Neural cell (in vitro differentiated cells): Measurements from ENCODE around the gene NIPSNAP3A. TPM values are rescaled to one million over a fixed set of nuclear protein-coding genes. Genes with fewer than 3 reads are reported as not detected.

Experiments used
- H2AFZ ChIP-seq: fragments of 200-600, 300-800 bp; sonication (generic), shearing (Covaris generic); 2 replicates; pipeline ENCODE4 v1.6.0; 2014; ENCODE audit warnings: low read depth, mild to moderate bottlenecking, antibody characterized with exemption, low read length, moderate library complexity
- H3F3A ChIP-seq: fragments of 200-600 bp; shearing (Covaris generic); 2 replicates; pipeline ENCODE4 v1.6.1; 2016; ENCODE audit warnings: mild to moderate bottlenecking, moderate library complexity, mixed read lengths, antibody characterized with exemption, low read length; ENCODE audit not compliant: insufficient read depth, poor library complexity, severe bottlenecking
- H3K27ac ChIP-seq: fragments of 200-600, 300-800 bp; sonication (generic), shearing (Covaris generic); 2 replicates; pipeline ENCODE4 v1.5.1; 2014; ENCODE audit warnings: mild to moderate bottlenecking, low read length, moderate library complexity
- H3K27me3 ChIP-seq: fragments of 300-800, 200-600 bp; sonication (generic), shearing (Covaris generic); 2 replicates; pipeline ENCODE4 v1.6.0; 2014; ENCODE audit warnings: mild to moderate bottlenecking, low read depth, low read length, moderate library complexity; ENCODE audit not compliant: insufficient read depth
- H3K36me3 ChIP-seq: fragments of 300-800, 200-600 bp; sonication (generic), shearing (Covaris generic); 2 replicates; pipeline ENCODE4 v1.5.1; 2014; ENCODE audit warnings: mild to moderate bottlenecking, antibody characterized with exemption, low read length, moderate library complexity; ENCODE audit not compliant: insufficient read depth
- H3K4me2 ChIP-seq: fragments of 300-800, 200-600 bp; sonication (generic), shearing (Covaris generic); 2 replicates; pipeline ENCODE4 v1.6.0; 2014; ENCODE audit warnings: mild to moderate bottlenecking, low read length
- H3K4me3 ChIP-seq: fragments of 300-800, 200-600 bp; sonication (generic), shearing (Covaris generic); 2 replicates; pipeline ENCODE4 v1.5.1; 2014; ENCODE audit warnings: mild to moderate bottlenecking, low read length, moderate library complexity
- H3K79me2 ChIP-seq: fragments of 200-600 bp; shearing (Covaris generic); replicated peaks from 2 replicates; pipeline ENCODE4 v1.6.0; 2014; ENCODE audit warnings: mild to moderate bottlenecking, low read length, moderate library complexity; ENCODE audit not compliant: insufficient read depth
- H3K9ac ChIP-seq: fragments of 300-800, 200-600 bp; sonication (generic), shearing (Covaris generic); 2 replicates; pipeline ENCODE4 v1.6.1; 2016; ENCODE audit warnings: mild to moderate bottlenecking, low read length, mixed read lengths
- H3K9me2 ChIP-seq: fragments of 200-600 bp; shearing (Covaris generic); 2 replicates; pipeline ENCODE4 v1.6.1; 2016; ENCODE audit warnings: mild to moderate bottlenecking, low read length, mixed read lengths; ENCODE audit not compliant: insufficient read depth
- H3K9me3 ChIP-seq: fragments of 200-600, 300-800 bp; sonication (generic), shearing (Covaris generic); 2 replicates; pipeline ENCODE4 v1.6.1; 2016; ENCODE audit warnings: mild to moderate bottlenecking, mixed run types, low read length, moderate library complexity, mixed read lengths
- H4K20me1 ChIP-seq: fragments of 200-600 bp; shearing (Covaris generic); 2 replicates; pipeline ENCODE4 v1.6.1; 2016; ENCODE audit warnings: mild to moderate bottlenecking, mixed run types; ENCODE audit not compliant: insufficient read depth
- CTCF ChIP-seq: fragments of 450-650 bp; IDR thresholded peaks from 2 replicates; pipeline ENCODE4 v1.5.1; 2014; ENCODE audit warnings: antibody characterized with exemption, mild to moderate bottlenecking, moderate library complexity; ENCODE audit not compliant: poor library complexity, severe bottlenecking
- EP300 ChIP-seq: fragments of 450-650 bp; conservative IDR thresholded peaks from 2 replicates; pipeline ENCODE4 v1.6.1; 2014; ENCODE audit warnings: antibody characterized with exemption, mild to moderate bottlenecking, moderate library complexity; ENCODE audit not compliant: poor library complexity, severe bottlenecking
- EZH2 ChIP-seq: fragments of 200-600, 300-800 bp; shearing (Covaris generic), sonication (generic); IDR thresholded peaks from 2 replicates; pipeline ENCODE4 v1.6.1; 2014; ENCODE audit warnings: antibody characterized with exemption, low read length, borderline replicate concordance, mild to moderate bottlenecking; ENCODE audit not compliant: insufficient read depth, poor library complexity, severe bottlenecking
- MXI1 ChIP-seq: fragments of 450-650 bp; conservative IDR thresholded peaks from 2 replicates; pipeline ENCODE4 v1.6.1; 2014; ENCODE audit warnings: antibody characterized with exemption, mild to moderate bottlenecking; ENCODE audit not compliant: poor library complexity, severe bottlenecking
- POLR2AphosphoS5 ChIP-seq: IDR thresholded peaks from 2 replicates; pipeline ENCODE4 v1.6.1; 2012
- RAD21 ChIP-seq: fragments of 450-650 bp; conservative IDR thresholded peaks from 2 replicates; pipeline ENCODE4 v1.6.1; 2014; ENCODE audit warnings: antibody characterized with exemption, mild to moderate bottlenecking, moderate library complexity
- REST ChIP-seq: IDR thresholded peaks from 2 replicates; pipeline ENCODE4 v1.6.1; 2012; ENCODE audit warnings: borderline replicate concordance
- SMC3 ChIP-seq: fragments of 450-650 bp; conservative IDR thresholded peaks from 2 replicates; pipeline ENCODE4 v1.6.1; 2014; ENCODE audit warnings: antibody characterized with exemption, mild to moderate bottlenecking, moderate library complexity; ENCODE audit not compliant: poor library complexity
- TAF1 ChIP-seq: IDR thresholded peaks from 2 replicates; pipeline ENCODE4 v1.6.1; 2012; ENCODE audit warnings: low read depth
- polyA plus RNA-seq: library from polyadenylated mRNA; depleted of rRNA; stranded (reverse); fragments of >200 nt; gene quantifications from 2 replicates; pipeline ENCODE4 v1.2.3, GENCODE V29; 2014

The NIPSNAP3A gene
- polyA plus RNA-seq, 1 donor from 2014 or later = 51.9 TPM

GRCh38 chr9:104794070-104794469, 46.6 kb downstream of the NIPSNAP3A start:
- H4K20me1 ChIP-seq = no peaks in the 10 kb centered on the region
- no peak overlapping the region for H3K27ac ChIP-seq
- no peaks in the 10 kb centered on the region for H3F3A ChIP-seq
- H3K27me3 ChIP-seq = no peaks in the 10 kb centered on the region
- H2AFZ ChIP-seq = no peak overlapping the region
- H3K9ac ChIP-seq = no peak overlapping the region
- no peak overlapping the region for H3K4me3 ChIP-seq
- TF ChIP-seq SMC3 = no peak
- no peak for TF ChIP-seq RAD21
- no peak for TF ChIP-seq MXI1
- TF ChIP-seq TAF1 = no peak
- no peak for TF ChIP-seq POLR2AphosphoS5
- TF ChIP-seq EZH2 = no peak
- TF ChIP-seq CTCF = no peak
- peaks cover 8% of the 10 kb centered on the region for H3K36me3 ChIP-seq
- H3K4me2 ChIP-seq = no peak overlapping the region
- H3K79me2 ChIP-seq = no peaks in the 10 kb centered on the region
- no peaks in the 10 kb centered on the region for H3K9me2 ChIP-seq
- no peaks in the 10 kb centered on the region for H3K9me3 ChIP-seq

- Histone ChIP-seq H3K4me2 (no peak overlapping the region), H3K9me2 (no peaks in the 10 kb centered on the region), H3K4me3 (no peak overlapping the region), H3K27ac (no peak overlapping the region), H3K36me3 (peaks cover 8% of the 10 kb centered on the region), H3K27me3 (no peaks in the 10 kb centered on the region), H3F3A (no peaks in the 10 kb centered on the region), H4K20me1 (no peaks in the 10 kb centered on the region), H3K9ac (no peak overlapping the region), H3K79me2 (no peaks in the 10 kb centered on the region), H2AFZ (no peak overlapping the region), H3K9me3 (no peaks in the 10 kb centered on the region)
- no peak for TF ChIP-seq CTCF
- no peak for TF ChIP-seq MXI1
- TF ChIP-seq TAF1 = no peak
- no peak for TF ChIP-seq POLR2AphosphoS5
- TF ChIP-seq EP300 = no peak
- no peak for TF ChIP-seq RAD21
- TF ChIP-seq SMC3 = no peak
- TF ChIP-seq REST = no peak
- TF ChIP-seq EZH2 = no peak
Observed at GRCh38 chr9:104795082-104795481, 47.6 kb downstream of the NIPSNAP3A start.
